KMS-11 (cell line): ENCODE results near the gene DNAH10.

Experiments
- H2AFZ ChIP-seq: fragments of 200-600 bp; sonication (generic); 2 replicates; pipeline ENCODE4 v1.6.1; 2016; ENCODE audit warnings: antibody characterized with exemption, mixed run types, low read depth
- H3K27ac ChIP-seq: fragments of 200-600 bp; sonication (generic); 2 replicates; pipeline ENCODE4 v1.6.1; 2016; ENCODE audit warnings: mild to moderate bottlenecking, mixed run types
- H3K27me3 ChIP-seq: fragments of 200-600 bp; sonication (generic); 2 replicates; pipeline ENCODE4 v1.6.1; 2017; ENCODE audit warnings: mild to moderate bottlenecking, low read depth, mixed run types, moderate library complexity; ENCODE audit not compliant: insufficient read depth
- H3K36me3 ChIP-seq: fragments of 200-600 bp; sonication (generic); 2 replicates; pipeline ENCODE4 v1.6.1; 2017; ENCODE audit warnings: mild to moderate bottlenecking, mixed run types; ENCODE audit not compliant: insufficient read depth
- H3K4me1 ChIP-seq: fragments of 200-600 bp; sonication (generic); 2 replicates; pipeline ENCODE4 v1.6.1; 2016; ENCODE audit warnings: mild to moderate bottlenecking, low read depth, mixed run types; ENCODE audit not compliant: poor library complexity, severe bottlenecking
- H3K4me2 ChIP-seq: fragments of 200-600 bp; sonication (generic); 2 replicates; pipeline ENCODE4 v1.7.0; 2016; ENCODE audit warnings: mild to moderate bottlenecking, mixed run types
- H3K4me3 ChIP-seq: fragments of 200-600 bp; sonication (generic); IDR thresholded peaks from 2 replicates; pipeline ENCODE4 v1.6.1; 2017; ENCODE audit warnings: low read depth, low read length, mixed read lengths; ENCODE audit not compliant: insufficient read depth
- H3K79me2 ChIP-seq: fragments of 200-600 bp; sonication (generic); 2 replicates; pipeline ENCODE4 v1.6.1; 2016; ENCODE audit warnings: low read depth, mixed run types; ENCODE audit not compliant: insufficient read depth
- H3K9ac ChIP-seq: fragments of 200-600 bp; sonication (generic); 2 replicates; pipeline ENCODE4 v1.6.1; 2016; ENCODE audit warnings: mild to moderate bottlenecking, mixed run types
- H4K20me1 ChIP-seq: fragments of 200-600 bp; sonication (generic); 2 replicates; pipeline ENCODE4 v1.6.1; 2016; ENCODE audit warnings: mild to moderate bottlenecking, mixed run types; ENCODE audit not compliant: insufficient read depth
- CTCF ChIP-seq: fragments of 200-600 bp; sonication (generic); conservative IDR thresholded peaks from 2 replicates; pipeline ENCODE4 v1.6.1; 2017; ENCODE audit warnings: low read depth, mild to moderate bottlenecking, antibody characterized with exemption, low read length, moderate library complexity, mixed read lengths

Gene DNAH10

GRCh38 chr12:123952037-123952436 is 189.9 kb downstream of the DNAH10 start:
- H2AFZ ChIP-seq, result no peak overlapping the region
- no peaks in the 10 kb centered on the region for H3K27me3 ChIP-seq
- no peaks in the 10 kb centered on the region for H3K79me2 ChIP-seq
- no peak overlapping the region for H3K9ac ChIP-seq
- H3K4me2 ChIP-seq, result no peak overlapping the region
- H3K27ac ChIP-seq, result no peak overlapping the region
- TF ChIP-seq CTCF, result no peak
- no peaks in the 10 kb centered on the region for H3K4me1 ChIP-seq
- H3K4me3 ChIP-seq, result no peak overlapping the region
- no peaks in the 10 kb centered on the region for H3K36me3 ChIP-seq
- no peaks in the 10 kb centered on the region for H4K20me1 ChIP-seq

GRCh38 chr12:123954647-123955350 is 192.7 kb downstream of the DNAH10 start:
- Histone ChIP-seq H3K27me3 (no peaks in the 10 kb centered on the region), H3K27ac (no peak overlapping the region), H2AFZ (no peak overlapping the region), H3K4me3 (no peak overlapping the region), H3K36me3 (no peaks in the 10 kb centered on the region), H3K4me2 (no peak overlapping the region), H3K79me2 (no peaks in the 10 kb centered on the region), H3K4me1 (no peaks in the 10 kb centered on the region), H4K20me1 (no peaks in the 10 kb centered on the region), H3K9ac (no peak overlapping the region)
- no peak for TF ChIP-seq CTCF

GRCh38 chr12:123956249-123956648 is 194.1 kb downstream of the DNAH10 start:
- Histone ChIP-seq H3K4me3 (no peak overlapping the region), H3K36me3 (no peaks in the 10 kb centered on the region), H3K27me3 (no peaks in the 10 kb centered on the region), H3K27ac (no peak overlapping the region), H3K4me2 (no peak overlapping the region), H3K9ac (no peak overlapping the region), H3K4me1 (no peaks in the 10 kb centered on the region), H3K79me2 (no peaks in the 10 kb centered on the region), H2AFZ (no peak overlapping the region), H4K20me1 (no peaks in the 10 kb centered on the region)
- TF ChIP-seq CTCF, result no peak

GRCh38 chr12:123957196-123957595 is 195.1 kb downstream of the DNAH10 start:
- H4K20me1 ChIP-seq, result no peaks in the 10 kb centered on the region
- H3K27ac ChIP-seq, result no peak overlapping the region
- H3K79me2 ChIP-seq, result no peaks in the 10 kb centered on the region
- no peaks in the 10 kb centered on the region for H3K36me3 ChIP-seq
- H3K9ac ChIP-seq, result no peak overlapping the region
- no peaks in the 10 kb centered on the region for H3K4me1 ChIP-seq
- no peak overlapping the region for H3K4me2 ChIP-seq
- H3K27me3 ChIP-seq, result no peaks in the 10 kb centered on the region
- H2AFZ ChIP-seq, result no peak overlapping the region
- no peak for TF ChIP-seq CTCF
- no peak overlapping the region for H3K4me3 ChIP-seq
